Omental fat pad (tissue), 4 donors: Measurements from ENCODE around the gene TMEM178B. TPM values are rescaled to one million over a fixed set of nuclear protein-coding genes. Genes with fewer than 3 reads are reported as not detected.

Experiments used
- ATAC-seq: fragments of 150-250 bp; one replicate; pipeline ENCODE4 v1.9.1; 2016; ENCODE audit warnings: mild to moderate bottlenecking, moderate library complexity; ENCODE audit not compliant: low FRiP score
- DNase-seq: peaks from one replicate; pipeline ENCODE4 v3.0.0-alpha.2; 2019; ENCODE audit warnings: low spot score
- CTCF ChIP-seq, 3 donors: fragments of 450-650 bp; IDR thresholded peaks; one replicate each; pipeline ENCODE4 v1.5.1; 2016 to 2017; ENCODE audit warnings: antibody characterized with exemption in 3 of 3, mild to moderate bottlenecking in 3 of 3, moderate library complexity in 2 of 3
- total RNA-seq, 4 donors: library from RNA; depleted of rRNA; stranded (reverse); fragments of >200 nt; gene quantifications; one replicate each; pipeline ENCODE4 v1.1.0, GENCODE V29; 2016

TMEM178B gene
- total RNA-seq, 4 donors from 2014 or later = 0.50 to 1.3 (median 0.81) TPM

DNA sequence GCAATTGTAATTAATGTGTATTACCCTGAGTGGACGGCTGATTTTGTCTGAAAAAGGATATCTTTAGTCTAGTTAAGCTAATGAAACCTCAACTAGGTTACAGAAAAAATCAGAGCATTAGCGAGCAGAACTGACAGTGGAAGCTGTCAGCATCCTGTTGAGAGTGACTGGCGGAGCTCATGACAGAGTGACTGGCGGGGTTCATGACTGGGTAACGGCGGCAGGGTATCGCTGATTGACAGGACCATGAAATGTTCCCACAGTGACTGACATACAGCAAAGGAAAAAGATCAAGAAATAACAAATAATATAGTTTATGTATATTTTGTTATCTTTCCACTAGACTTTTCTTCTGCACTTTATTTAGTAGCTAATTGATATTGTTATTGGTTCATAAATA lies 274.9 kb downstream of the TMEM178B start:
- no peak for TF ChIP-seq CTCF (IDR thresholded peaks at IDR 0.05)
- ATAC-seq (no peak), DNase-seq (no peak)

GRCh38 chr7:141349338-141349737 lies 275.5 kb downstream of the TMEM178B start:
- ATAC-seq = no peak
- no peak for TF ChIP-seq CTCF (IDR thresholded peaks at IDR 0.05)

GRCh38 chr7:141349804-141350203 lies 275.9 kb downstream of the TMEM178B start:
- ATAC-seq (no peak), DNase-seq (no peak)
- no peak for TF ChIP-seq CTCF (IDR thresholded peaks at IDR 0.05)

More at GRCh38 chr7:141349338-141349737, 275.5 kb downstream of the TMEM178B start:
- no peak for DNase-seq

GRCh38 chr7:141351175-141351574 lies 277.3 kb downstream of the TMEM178B start:
- DNase-seq (no peak), ATAC-seq (no peak)
- TF ChIP-seq CTCF (IDR thresholded peaks at IDR 0.05) = no peak

DNA sequence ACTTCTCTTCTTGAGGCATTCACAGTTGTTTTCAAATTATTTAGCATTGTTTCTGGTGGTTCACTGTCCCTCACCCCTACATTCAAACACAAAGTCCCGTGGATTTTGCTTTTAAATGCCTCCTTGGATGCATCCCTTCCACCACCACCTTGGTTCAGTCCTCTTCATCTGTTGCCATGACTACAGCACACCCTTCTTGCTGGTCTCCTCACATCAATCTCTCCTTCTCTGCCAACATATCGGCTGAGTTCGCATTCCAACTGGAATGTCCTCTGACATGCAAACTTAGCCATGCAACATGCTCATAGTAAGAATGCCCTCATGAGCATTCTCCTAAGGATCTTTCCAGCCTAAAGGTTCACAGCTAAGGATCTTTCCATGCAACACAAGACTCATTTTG lies 279.1 kb downstream of the TMEM178B start:
- TF ChIP-seq CTCF (IDR thresholded peaks at IDR 0.05) = no peak
- DNase-seq = no peak
- ATAC-seq = no peak

DNA sequence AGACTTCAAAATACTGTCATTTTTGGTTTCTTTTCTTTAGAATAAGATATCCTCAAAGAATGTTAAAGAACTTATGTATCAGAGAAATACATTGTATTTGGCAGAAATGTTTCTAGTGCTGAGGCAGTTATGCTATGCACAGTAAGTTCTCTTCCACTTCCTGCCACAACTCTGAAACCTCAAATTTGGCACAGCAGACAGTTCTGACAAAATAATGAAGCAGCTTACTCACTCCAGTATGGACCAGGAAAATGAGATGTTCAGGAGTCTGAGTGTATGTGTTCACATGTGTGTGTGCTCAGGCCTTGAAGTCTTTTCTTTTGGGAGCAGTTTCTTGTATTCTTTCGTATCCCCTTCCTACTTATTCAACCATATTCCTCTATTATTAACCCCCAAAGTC lies 280.4 kb downstream of the TMEM178B start:
- no peak for DNase-seq
- ATAC-seq = no peak
- no peak for TF ChIP-seq CTCF (IDR thresholded peaks at IDR 0.05)

DNA sequence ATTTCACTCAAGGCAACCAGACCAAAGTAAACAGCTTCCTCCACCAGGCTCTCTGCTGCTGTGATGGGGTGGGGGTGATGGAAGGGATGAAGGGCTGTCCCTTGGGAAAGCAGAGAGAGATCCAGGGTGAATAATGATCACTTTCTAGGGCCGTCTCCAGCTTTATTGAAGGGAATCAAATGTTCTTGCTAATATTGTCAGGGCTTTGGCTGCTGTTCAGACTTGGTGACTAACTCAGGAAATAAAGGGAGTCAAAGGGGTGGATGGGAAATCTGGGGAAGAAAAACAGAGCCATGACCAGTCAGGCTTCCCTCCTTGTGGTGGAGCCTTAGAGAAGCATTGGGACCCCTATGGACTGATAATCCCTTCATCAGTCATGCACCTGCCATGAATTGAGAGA lies 281.2 kb downstream of the TMEM178B start:
- TF ChIP-seq CTCF (IDR thresholded peaks at IDR 0.05) = no peak
- DNase-seq (no peak), ATAC-seq (no peak)
